Keratinocyte (primary cell): ENCODE measurements around the gene SRGAP3. TPM values are rescaled to one million over a fixed set of nuclear protein-coding genes. Genes with fewer than 3 reads are reported as not detected.

ENCODE experiments used
- DNase-seq: peaks from one replicate; pipeline ENCODE4 v3.0.0-alpha.2; 2011; ENCODE audit warnings: low read depth, missing footprints, low spot score
- FAIRE-seq: peaks from 2 replicates; lab custom pipeline; 2011; peaks lifted over from hg19 to GRCh38; lab: Jason Lieb, UNC
- H2AFZ ChIP-seq: 2 replicates; pipeline ENCODE4 v1.6.0; 2012; ENCODE audit warnings: low read length, control low read depth, inconsistent platforms; ENCODE audit not compliant: control insufficient read depth
- H3K27ac ChIP-seq: 2 replicates; pipeline ENCODE4 v1.5.1; 2011; ENCODE audit warnings: low read length; ENCODE audit not compliant: control insufficient read depth, insufficient read depth
- H3K27me3 ChIP-seq: 3 replicates; pipeline ENCODE4 v1.6.0; 2011; ENCODE audit warnings: low read length; ENCODE audit not compliant: control insufficient read depth, insufficient read depth; ENCODE audit errors: extremely low read depth
- H3K36me3 ChIP-seq, 2 experiments: 2 replicates in 1 of 2; 3 replicates in 1 of 2; pipeline ENCODE4 v1.5.1; 2011; ENCODE audit warnings: low read length in 2 of 2, mild to moderate bottlenecking in 1 of 2; ENCODE audit not compliant: control insufficient read depth in 2 of 2, insufficient read depth in 2 of 2; ENCODE audit errors: extremely low read depth in 1 of 2
- H3K4me1 ChIP-seq: 3 replicates; pipeline ENCODE4 v1.5.1; 2011; ENCODE audit warnings: low read length; ENCODE audit not compliant: control insufficient read depth, insufficient read depth; ENCODE audit errors: extremely low read depth
- H3K4me2 ChIP-seq: 3 replicates; pipeline ENCODE4 v1.6.0; 2011; ENCODE audit warnings: low read depth, low read length; ENCODE audit not compliant: control insufficient read depth, insufficient read depth; ENCODE audit errors: extremely low read depth
- H3K4me3 ChIP-seq, 3 experiments: fragments of 200-600 bp in 1 of 3; sonication (generic) in 1 of 3; 2 replicates in 2 of 3; 3 replicates in 1 of 3; pipeline ENCODE4 v1.5.1; 2011 to 2016; ENCODE audit warnings: low read length in 3 of 3, mild to moderate bottlenecking in 3 of 3, control low read depth in 2 of 3, inconsistent platforms in 1 of 3, low read depth in 1 of 3, mixed read lengths in 1 of 3, mixed run types in 1 of 3, moderate library complexity in 1 of 3; ENCODE audit not compliant: control insufficient read depth in 2 of 3, insufficient read depth in 2 of 3; ENCODE audit errors: extremely low read depth in 1 of 3
- H3K79me2 ChIP-seq: 2 replicates; pipeline ENCODE4 v1.6.0; 2012; ENCODE audit warnings: low read length; ENCODE audit not compliant: control insufficient read depth, insufficient read depth
- H3K9ac ChIP-seq: 3 replicates; pipeline ENCODE4 v1.6.0; 2011; ENCODE audit warnings: low read length; ENCODE audit not compliant: control insufficient read depth, insufficient read depth; ENCODE audit errors: extremely low read depth
- H3K9me1 ChIP-seq: 3 replicates; pipeline ENCODE4 v1.6.0; 2011; ENCODE audit warnings: low read length; ENCODE audit not compliant: control insufficient read depth, insufficient read depth; ENCODE audit errors: extremely low read depth
- H3K9me3 ChIP-seq: 2 replicates; pipeline ENCODE4 v1.5.1; 2012; ENCODE audit warnings: low read depth, low read length; ENCODE audit not compliant: control insufficient read depth
- H4K20me1 ChIP-seq: 3 replicates; pipeline ENCODE4 v1.6.0; 2011; ENCODE audit warnings: low read length; ENCODE audit not compliant: control insufficient read depth, insufficient read depth; ENCODE audit errors: extremely low read depth
- CTCF ChIP-seq, 3 experiments: IDR thresholded peaks in 1 of 3; conservative IDR thresholded peaks in 1 of 3; optimal IDR thresholded peaks in 1 of 3; 2 replicates in 2 of 3; 3 replicates in 1 of 3; pipeline versions ENCODE3 to v1.5.1; 2011; ENCODE audit warnings: low read length in 3 of 3, mild to moderate bottlenecking in 3 of 3, moderate library complexity in 2 of 3, control low read depth in 1 of 3, inconsistent platforms in 1 of 3; ENCODE audit not compliant: insufficient read depth in 2 of 3; ENCODE audit errors: extremely low read depth in 1 of 3
- EZH2 ChIP-seq: IDR thresholded peaks from one replicate; pipeline ENCODE4 v1.6.1; 2012; ENCODE audit warnings: inconsistent platforms, mild to moderate bottlenecking, low read length, moderate library complexity
- dilution Hi-C: fragments of 300-500 bp; cut with MboI; formaldehyde crosslinking; loops from one replicate; pipeline ENCODE4 v1.7.0; 2020; ENCODE audit warnings: low sequenced_read_pairs; ENCODE audit not compliant: extremely low pct_ligation_motif_present
- polyA plus RNA-seq, 5 experiments: library from polyadenylated mRNA; depleted of rRNA in 3 of 5; stranded (reverse) in 3 of 5; stranded (forward) in 1 of 5; unstranded in 1 of 5; fragments of >200 nt; gene quantifications; 1 replicate in 1 of 5; 2 replicates in 3 of 5; 3 replicates in 1 of 5; pipeline versions ENCODE4 v1.2.1 to v1.2.3, GENCODE V29; 2011 to 2012; ENCODE audit warnings: missing spikeins in 2 of 5, low read depth in 1 of 5, low replicate concordance in 1 of 5

Gene SRGAP3
- polyA plus RNA-seq, 1 donor (not counting 4 experiments of a cell fraction or from before 2014, with no cell fraction given), result 7.2 TPM

DNA sequence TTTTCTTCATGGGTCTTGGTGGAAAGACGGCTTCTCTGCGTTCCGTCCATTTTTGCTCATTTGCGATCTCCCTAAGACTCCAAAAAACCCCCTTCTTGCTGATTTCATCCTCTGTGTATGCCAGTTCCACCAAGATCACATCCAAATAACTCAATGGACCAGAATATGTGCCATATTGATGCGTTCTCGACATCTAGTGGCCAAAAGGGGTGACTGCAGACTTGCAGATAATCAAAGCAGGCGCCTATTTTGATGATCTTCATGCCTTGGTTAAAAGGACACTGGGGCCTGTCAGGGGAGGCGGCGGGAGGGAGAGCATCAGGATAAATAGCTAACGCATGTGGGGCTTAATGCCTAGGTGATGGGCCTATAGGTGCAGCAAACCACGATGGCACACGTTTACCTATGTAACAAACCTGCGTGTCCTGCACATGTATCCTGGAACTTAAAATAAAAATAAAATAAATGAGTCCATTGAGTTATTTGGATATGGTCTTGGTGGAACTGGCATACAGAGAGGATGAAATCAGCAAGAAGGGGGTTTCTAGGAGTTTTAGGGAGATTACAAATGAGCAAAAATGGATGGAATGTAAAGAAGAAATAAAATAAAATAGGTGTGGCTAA is 182.0 kb downstream of the SRGAP3 start:
- Histone ChIP-seq H3K4me3 (no peak overlapping the region), H3K9me1 (no peaks in the 10 kb centered on the region), H2AFZ (no peak overlapping the region), H3K4me1 (no peaks in the 10 kb centered on the region), H3K27me3 (no peaks in the 10 kb centered on the region), H3K27ac (no peak overlapping the region), H3K36me3 (peaks cover 0 to 1% of the 10 kb centered on the region in 2 experiments), H3K79me2 (no peaks in the 10 kb centered on the region), H4K20me1 (no peaks in the 10 kb centered on the region), H3K4me2 (no peak overlapping the region), H3K9me3 (peaks cover 1% of the 10 kb centered on the region), H3K9ac (no peak overlapping the region)
- dilution Hi-C loops, result no loop called here
- TF ChIP-seq CTCF (optimal IDR thresholded peaks at IDR 0.05 in 1 of 3, IDR thresholded peaks at IDR 0.05 in 1 of 3, conservative IDR thresholded peaks at IDR 0.05 in 1 of 3; ENCODE audit: extremely low read depth in 1 of 3, insufficient read depth in 2 of 3, low read length in 3 of 3) (peak; percentile 77 to 95 (median 85)), EZH2 (no peak)
- DNase-seq, result no peak
- FAIRE-seq, result peak; percentile 20

DNA sequence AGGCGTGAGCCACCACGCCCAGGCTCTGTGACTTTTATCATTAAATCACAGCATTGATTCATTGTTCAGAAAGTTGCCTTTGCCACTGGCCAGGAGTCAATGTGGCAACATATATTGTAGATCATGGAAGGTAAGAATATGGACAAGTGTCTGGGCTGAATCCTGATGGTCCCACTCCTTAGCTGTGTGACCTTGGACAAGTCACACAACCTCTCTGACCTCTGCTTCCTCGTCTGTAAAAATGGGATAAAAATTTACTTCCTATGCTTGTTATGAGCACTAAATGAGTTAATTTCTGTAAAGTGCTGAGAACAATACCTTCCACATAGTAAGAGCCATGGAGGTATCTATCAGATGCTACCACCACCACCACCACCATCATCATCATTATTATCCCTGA is 182.7 kb downstream of the SRGAP3 start:
- no peaks in the 10 kb centered on the region for H3K4me1 ChIP-seq
- no peak overlapping the region for H3K4me2 ChIP-seq
- DNase-seq (no peak), FAIRE-seq (no peak)
- no peaks in the 10 kb centered on the region for H4K20me1 ChIP-seq
- dilution Hi-C loops, result no loop called here
- no peak overlapping the region for H3K9ac ChIP-seq
- H3K27me3 ChIP-seq, result no peaks in the 10 kb centered on the region
- H3K79me2 ChIP-seq, result no peaks in the 10 kb centered on the region
- peaks cover 0 to 1% of the 10 kb centered on the region in 2 experiments for H3K36me3 ChIP-seq
- no peaks in the 10 kb centered on the region for H3K9me1 ChIP-seq
- no peak overlapping the region for H3K27ac ChIP-seq
- peaks cover 2% of the 10 kb centered on the region for H3K9me3 ChIP-seq
- no peak overlapping the region for H2AFZ ChIP-seq
- no peak overlapping the region for H3K4me3 ChIP-seq
- no peak for TF ChIP-seq CTCF (optimal IDR thresholded peaks at IDR 0.05 in 1 of 3, IDR thresholded peaks at IDR 0.05 in 1 of 3, conservative IDR thresholded peaks at IDR 0.05 in 1 of 3; ENCODE audit: extremely low read depth in 1 of 3, insufficient read depth in 2 of 3, low read length in 3 of 3)
- TF ChIP-seq EZH2, result no peak
